ENCODE measurements around the gene HMX1. TPM values are rescaled to one million over a fixed set of nuclear protein-coding genes. Genes with fewer than 3 reads are reported as not detected.

HMX1 gene
- total and polyA plus RNA-seq, 2 donors (not counting 3 experiments of a cell fraction or from before 2014, with no cell fraction given), result not detected

DNA sequence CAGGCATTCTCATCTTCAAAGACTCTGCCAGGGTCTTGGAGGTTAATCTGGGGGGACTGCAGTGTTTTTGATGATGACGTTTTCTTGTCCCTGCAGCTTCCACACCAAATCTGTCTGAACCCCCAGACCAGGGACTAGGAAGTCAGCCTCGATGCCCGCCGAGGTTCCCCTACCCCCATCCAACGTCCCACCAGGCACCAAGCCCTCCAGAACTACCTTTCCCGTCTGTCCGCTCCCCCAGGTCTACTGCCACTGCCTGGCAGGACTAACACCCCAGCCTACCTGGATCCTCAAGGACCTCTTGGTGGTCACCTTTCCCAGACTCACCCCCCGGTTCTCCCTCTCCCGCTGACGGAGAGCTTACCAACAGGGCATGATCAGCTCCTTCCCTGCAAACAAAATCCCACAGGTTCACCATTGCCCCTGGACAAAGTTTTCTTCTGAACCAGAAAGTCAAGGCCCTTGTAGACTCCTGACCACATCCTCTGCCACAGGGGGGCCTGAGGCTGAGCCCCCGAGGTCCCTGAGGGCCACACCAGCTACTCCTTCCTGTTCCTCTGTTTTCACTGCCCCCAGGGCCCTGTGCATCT lies 40.9 kb downstream of the HMX1 start:
- Histone ChIP-seq H3K4me3 (replicated peaks in 1 of 3; ENCODE audit: insufficient read depth in 1 of 3, low read depth in 1 of 3, low read length in 3 of 3) (no peak overlapping the region), H3K27me3 (ENCODE audit: control insufficient read depth in 2 of 2, insufficient read depth in 2 of 2, low read length in 2 of 2) (no peaks in the 10 kb centered on the region), H4K20me1 (replicated peaks; ENCODE audit: control insufficient read depth, extremely low read depth, insufficient read depth, low read length) (no peaks in the 10 kb centered on the region), H3K9ac (replicated peaks; ENCODE audit: extremely low read depth, insufficient read depth, low read length) (no peak overlapping the region), H3K4me1 (ENCODE audit: control insufficient read depth, extremely low read depth, insufficient read depth, low read length) (no peaks in the 10 kb centered on the region), H3K79me2 (ENCODE audit: control insufficient read depth, insufficient read depth, low read length) (no peaks in the 10 kb centered on the region), H3K27ac (ENCODE audit: insufficient read depth, low read depth, low read length) (no peak overlapping the region), H3K9me3 (replicated peaks; ENCODE audit: control insufficient read depth, insufficient read depth, low read length) (no peaks in the 10 kb centered on the region), H3K4me2 (ENCODE audit: insufficient read depth, low read length) (no peak overlapping the region), H2AFZ (ENCODE audit: low read depth, low read length) (no peak overlapping the region), H3K9me1 (replicated peaks; ENCODE audit: control insufficient read depth, extremely low read depth, insufficient read depth, low read length) (no peaks in the 10 kb centered on the region), H3K36me3 (ENCODE audit: control insufficient read depth in 2 of 2, extremely low read depth in 1 of 2, insufficient read depth in 2 of 2, low read length in 2 of 2) (no peaks in the 10 kb centered on the region)
- intact Hi-C loops (cut with micrococcal nuclease), result no loop called here
- dilution Hi-C loops (cut with MboI; ENCODE audit: extremely low pct_ligation_motif_present, low sequenced_read_pairs), result no loop called here
- POLR2A ChIA-PET, result no interaction called here
- CTCF ChIA-PET, result no interaction called here
- BruUV-seq (replicated peaks), result no TSS peak
- FAIRE-seq, result no peak
- no peak for DNase-seq (ENCODE audit: low read depth, low spot score)
- TF ChIP-seq MYC (IDR thresholded peaks at IDR 0.05; ENCODE audit: low read depth, low read length) (no peak), JUN (IDR thresholded peaks at IDR 0.05; ENCODE audit: borderline replicate concordance, insufficient read depth, insufficient read length, low read depth) (no peak), EZH2 (IDR thresholded peaks at IDR 0.05; ENCODE audit: borderline replicate concordance, low read depth, low read length, severe bottlenecking) (no peak), FOS (IDR thresholded peaks at IDR 0.05; ENCODE audit: borderline replicate concordance, insufficient read depth, low read length) (no peak), POLR2AphosphoS5 (IDR thresholded peaks at IDR 0.05; ENCODE audit: insufficient read depth, low read depth, low read length) (no peak), POLR2A (IDR thresholded peaks at IDR 0.05; ENCODE audit: low read depth, low read length) (no peak), GATA2 (IDR thresholded peaks at IDR 0.05; ENCODE audit: insufficient read depth, insufficient read length, low read depth, low read length) (no peak)
- TF ChIP-seq, protein P1, sequence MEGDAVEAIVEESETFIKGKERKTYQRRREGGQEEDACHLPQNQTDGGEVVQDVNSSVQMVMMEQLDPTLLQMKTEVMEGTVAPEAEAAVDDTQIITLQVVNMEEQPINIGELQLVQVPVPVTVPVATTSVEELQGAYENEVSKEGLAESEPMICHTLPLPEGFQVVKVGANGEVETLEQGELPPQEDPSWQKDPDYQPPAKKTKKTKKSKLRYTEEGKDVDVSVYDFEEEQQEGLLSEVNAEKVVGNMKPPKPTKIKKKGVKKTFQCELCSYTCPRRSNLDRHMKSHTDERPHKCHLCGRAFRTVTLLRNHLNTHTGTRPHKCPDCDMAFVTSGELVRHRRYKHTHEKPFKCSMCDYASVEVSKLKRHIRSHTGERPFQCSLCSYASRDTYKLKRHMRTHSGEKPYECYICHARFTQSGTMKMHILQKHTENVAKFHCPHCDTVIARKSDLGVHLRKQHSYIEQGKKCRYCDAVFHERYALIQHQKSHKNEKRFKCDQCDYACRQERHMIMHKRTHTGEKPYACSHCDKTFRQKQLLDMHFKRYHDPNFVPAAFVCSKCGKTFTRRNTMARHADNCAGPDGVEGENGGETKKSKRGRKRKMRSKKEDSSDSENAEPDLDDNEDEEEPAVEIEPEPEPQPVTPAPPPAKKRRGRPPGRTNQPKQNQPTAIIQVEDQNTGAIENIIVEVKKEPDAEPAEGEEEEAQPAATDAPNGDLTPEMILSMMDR (IDR thresholded peaks at IDR 0.05; ENCODE audit: extremely low read depth in 1 of 2, insufficient read depth in 1 of 2, low read depth in 1 of 2, low read length in 2 of 2), result no peak
- TF ChIP-seq, protein P2, sequence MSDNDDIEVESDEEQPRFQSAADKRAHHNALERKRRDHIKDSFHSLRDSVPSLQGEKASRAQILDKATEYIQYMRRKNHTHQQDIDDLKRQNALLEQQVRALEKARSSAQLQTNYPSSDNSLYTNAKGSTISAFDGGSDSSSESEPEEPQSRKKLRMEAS (IDR thresholded peaks at IDR 0.05; ENCODE audit: insufficient read depth, insufficient read length), result no peak
